Umbilical cord (tissue), 2 donors: ENCODE measurements around the gene DNAAF3. TPM values are rescaled to one million over a fixed set of nuclear protein-coding genes. Genes with fewer than 3 reads are reported as not detected.
"Not testable (repeated sequence)": the region's sequence is repeated elsewhere in the genome, so short reads cannot be mapped to it uniquely, and the experiment has no call there.

ENCODE experiments used
- DNase-seq: peaks from one replicate; pipeline ENCODE4 v3.0.0-alpha.2; 2015; ENCODE audit warnings: low spot score
- total RNA-seq: library from RNA; depleted of rRNA; stranded (reverse); fragments of >200 nt; gene quantifications from one replicate; pipeline ENCODE4 v1.2.3, GENCODE V29; 2014; ENCODE audit warnings: low replicate concordance; ENCODE audit not compliant: insufficient read depth

The DNAAF3 gene
- total RNA-seq, 1 donor from 2014 or later, result 1.4 TPM

- DNase-seq, result no peak
Observed at GRCh38 chr19:55175117-55175867, 8.9 kb upstream of the DNAAF3 start.

- no peak for DNase-seq
Observed at GRCh38 chr19:55174425-55175116, 8.2 kb upstream of the DNAAF3 start.

DNA sequence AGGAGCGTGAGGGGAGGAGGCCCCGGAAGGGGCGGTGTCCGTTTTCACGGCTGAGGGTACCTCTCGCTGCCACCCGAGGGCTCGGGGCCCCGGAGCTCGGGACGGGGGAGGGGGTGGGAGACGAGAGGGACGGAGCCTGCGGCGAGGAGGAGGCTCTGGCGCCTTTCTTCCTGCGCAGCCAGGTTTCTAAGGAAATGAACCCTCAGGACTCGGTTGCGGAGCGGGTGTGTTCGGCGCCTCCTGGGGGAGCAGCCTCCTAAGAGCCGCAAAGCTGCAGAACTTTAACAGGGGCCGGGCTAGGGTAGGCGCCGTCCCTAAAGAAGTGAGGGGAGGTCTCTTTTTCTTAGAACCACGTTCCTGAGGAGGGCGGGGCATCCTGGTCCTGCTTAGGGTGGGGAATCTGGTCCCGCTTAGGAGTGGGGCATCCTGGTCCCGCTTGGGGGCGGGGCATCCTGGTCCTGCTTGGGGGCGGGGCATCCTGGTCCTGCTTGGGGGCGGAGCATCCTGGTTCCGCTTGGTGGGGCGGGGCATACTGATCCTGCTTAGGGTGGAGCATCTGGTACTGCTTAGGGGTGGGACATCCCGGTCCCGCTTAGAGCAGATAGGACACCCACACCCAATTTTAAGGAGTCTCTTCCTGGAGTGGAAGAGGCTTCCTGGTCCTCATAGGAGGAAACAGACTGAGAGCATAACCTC, 7.4 kb upstream of the DNAAF3 start:
- no peak for DNase-seq

DNA sequence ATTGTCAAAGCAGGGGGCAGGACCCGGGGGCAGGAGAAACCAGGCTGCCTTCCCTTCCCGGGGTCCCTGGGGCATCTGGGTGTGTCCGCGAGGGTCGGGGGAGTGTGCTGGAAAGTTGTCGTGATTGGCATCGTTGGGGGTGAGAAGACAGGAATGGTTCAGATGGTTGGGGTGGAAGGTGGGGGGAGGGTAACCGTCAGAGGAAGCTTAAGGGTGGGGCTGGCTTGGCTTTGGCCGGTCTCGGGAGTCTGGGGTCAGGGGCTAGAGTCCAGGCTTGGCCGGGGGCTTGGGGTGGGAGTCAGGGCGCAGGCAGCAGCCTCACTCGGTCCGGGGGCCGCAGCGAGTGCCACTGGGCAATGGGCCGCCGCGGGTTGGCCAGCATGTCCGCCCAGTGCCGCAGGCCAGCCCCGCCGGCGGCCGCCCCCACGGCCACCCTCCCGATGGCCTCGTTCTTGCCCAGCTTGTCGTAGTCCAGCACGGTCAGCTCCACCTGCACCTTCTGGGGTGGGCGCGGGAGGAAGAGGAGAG, 6.8 kb upstream of the DNAAF3 start:
- DNase-seq, result no peak

DNA sequence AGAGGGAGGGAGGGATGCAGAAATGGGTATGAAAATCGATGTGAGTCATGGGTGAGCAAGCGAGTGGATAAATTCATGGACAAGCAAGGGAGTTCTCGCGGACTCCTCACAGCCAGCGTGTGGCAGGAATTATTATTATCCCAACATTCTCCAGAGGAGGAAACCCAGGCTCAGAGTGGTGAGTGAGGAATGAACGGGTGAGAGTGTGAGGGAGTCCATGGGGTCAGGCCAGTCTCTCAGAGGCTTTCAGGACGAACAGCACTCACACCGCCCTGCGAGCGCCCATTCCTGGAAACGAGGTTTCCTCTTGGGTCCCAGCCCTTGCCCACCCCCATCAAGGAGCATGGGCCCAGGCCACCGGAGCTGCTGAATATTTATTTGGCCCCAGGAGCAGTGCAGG, 6.3 kb upstream of the DNAAF3 start:
- no peak for DNase-seq

GRCh38 chr19:55172318-55172717, 5.9 kb upstream of the DNAAF3 start:
- not testable (repeated sequence) for DNase-seq

- no peak for DNase-seq
Observed at GRCh38 chr19:55171440-55171839, 5.0 kb upstream of the DNAAF3 start.

- DNase-seq, result no peak
Observed at GRCh38 chr19:55169136-55169535, 2.7 kb upstream of the DNAAF3 start.

GRCh38 chr19:55165952-55166529, 372 bp downstream of the DNAAF3 start:
- DNase-seq, result no peak

- no peak for DNase-seq
Observed at GRCh38 chr19:55161571-55162322, 4.7 kb downstream of the DNAAF3 start.

- no peak for DNase-seq
Observed at GRCh38 chr19:55160986-55161365, 5.4 kb downstream of the DNAAF3 start.

GRCh38 chr19:55160128-55160985, 6.1 kb downstream of the DNAAF3 start:
- DNase-seq, result peak; percentile 66

GRCh38 chr19:55158848-55159749, 7.3 kb downstream of the DNAAF3 start:
- DNase-seq, result peak; percentile 78

DNA sequence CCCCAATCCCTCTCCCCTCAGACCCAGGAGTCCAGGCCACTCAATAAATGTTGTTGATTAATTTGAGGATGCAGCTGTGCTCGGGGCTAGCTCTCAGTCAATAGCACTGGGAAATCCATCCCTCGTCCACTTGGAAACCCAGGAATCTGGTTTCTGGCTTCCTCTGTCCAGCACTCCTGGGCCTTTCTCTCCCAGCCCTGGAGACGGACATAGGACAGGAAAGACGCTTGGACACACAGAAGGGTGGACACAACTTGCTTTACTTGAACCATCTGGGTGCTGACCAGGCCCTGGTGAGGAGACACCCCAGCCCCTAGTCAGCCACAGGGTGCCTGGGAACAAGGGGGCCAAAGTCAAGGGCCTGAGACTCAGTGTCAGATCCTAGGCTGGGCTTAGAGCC, 8.0 kb downstream of the DNAAF3 start:
- no peak for DNase-seq

GRCh38 chr19:55157064-55157908, 9.1 kb downstream of the DNAAF3 start, which contains the start of gene TNNI3:
Gene TNNI3 (minus strand): TSS chr19:55157732. CDS start chr19:55157589, 143 bp downstream.
- no peak for DNase-seq

DNA sequence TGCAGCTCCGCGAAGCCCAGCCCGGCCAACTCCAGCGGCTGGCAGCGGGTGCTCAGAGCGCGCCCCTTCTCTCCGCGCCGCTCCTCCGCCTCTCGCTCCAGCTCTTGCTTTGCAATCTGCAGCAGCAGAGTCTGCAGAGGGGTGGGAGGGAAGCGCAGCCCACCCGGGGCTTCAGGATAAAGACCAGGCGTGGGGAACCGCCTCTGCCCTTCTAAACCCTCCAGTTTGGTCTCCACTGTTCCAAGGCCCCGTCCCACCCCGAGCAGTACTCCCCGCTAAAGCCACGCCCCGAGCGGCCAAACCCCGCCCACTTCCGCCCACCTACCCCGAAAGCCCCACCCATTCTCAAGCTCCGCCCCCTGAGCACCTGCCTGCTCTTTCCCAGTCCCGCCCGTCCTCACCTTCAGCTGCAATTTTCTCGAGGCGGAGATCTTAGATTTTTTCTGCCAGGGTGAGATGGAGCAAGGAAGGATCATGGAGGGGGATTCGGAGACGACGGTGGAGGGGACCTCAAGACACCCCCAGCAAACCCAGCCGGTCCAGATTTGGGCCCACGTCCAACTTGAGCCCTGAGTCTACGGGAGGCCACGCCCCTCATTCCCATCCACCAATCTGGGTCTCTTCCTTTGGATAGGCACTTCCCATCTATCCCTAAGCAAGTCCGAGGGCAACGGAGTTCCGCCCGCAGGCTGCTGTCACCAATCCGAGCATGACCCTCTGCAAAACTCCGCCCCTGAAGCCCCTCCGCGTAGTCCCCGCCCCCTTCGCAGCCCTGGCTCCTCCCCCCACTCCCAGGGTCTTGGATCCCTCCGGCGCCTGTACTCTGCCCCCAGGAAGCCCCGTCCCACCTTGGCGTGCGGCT, 10.0 kb downstream of the DNAAF3 start:
- DNase-seq, result no peak

GRCh38 chr19:55155784-55156183, 10.6 kb downstream of the DNAAF3 start:
- DNase-seq, result not testable (repeated sequence)
